Transverse colon (tissue), 4 donors: Measurements from ENCODE around the gene ANKIB1. TPM values are rescaled to one million over a fixed set of nuclear protein-coding genes. Genes with fewer than 3 reads are reported as not detected.

Experiments used
- DNase-seq: peaks from one replicate; pipeline ENCODE4 v3.0.0-alpha.2; 2019
- H3K27ac ChIP-seq, 4 donors: fragments of 200-600 bp; sonication (generic); 2 replicates each; pipeline ENCODE4 v1.5.1; 2016 to 2018; ENCODE audit warnings: inconsistent platforms in 4 of 4
- H3K27me3 ChIP-seq: fragments of 200-600 bp; sonication (generic); 2 replicates; pipeline ENCODE4 v1.5.1; 2017; ENCODE audit warnings: inconsistent platforms
- H3K36me3 ChIP-seq, 4 donors: fragments of 200-600 bp; sonication (generic); 2 replicates each; pipeline ENCODE4 v1.5.1; 2017 to 2019; ENCODE audit warnings: inconsistent platforms in 4 of 4
- H3K4me1 ChIP-seq, 4 donors: fragments of 200-600 bp; sonication (generic); 2 replicates each; pipeline ENCODE4 v1.5.1; 2017 to 2020; ENCODE audit warnings: inconsistent platforms in 4 of 4
- H3K4me3 ChIP-seq, 4 donors: fragments of 200-600 bp; sonication (generic); 1 replicate in 1 of 4; 2 replicates in 3 of 4; pipeline versions ENCODE4 v1.5.1 to v1.6.1; 2017 to 2019; ENCODE audit warnings: inconsistent platforms in 4 of 4
- H3K9me3 ChIP-seq, 2 donors: fragments of 200-600 bp; sonication (generic); 2 replicates each; pipeline ENCODE4 v1.5.1; 2017 to 2019; ENCODE audit warnings: inconsistent platforms in 2 of 2
- CTCF ChIP-seq, 5 experiments: fragments of 200-600 bp in 3 of 5; fragments of 450-650 bp in 2 of 5; sonication (generic) in 3 of 5; IDR thresholded peaks; 1 replicate in 2 of 5; 2 replicates in 3 of 5; pipeline ENCODE4 v1.5.1; 2016 to 2017; ENCODE audit warnings: antibody characterized with exemption in 5 of 5, inconsistent platforms in 3 of 5, mild to moderate bottlenecking in 2 of 5, moderate library complexity in 1 of 5
- EP300 ChIP-seq: sonication (generic); formaldehyde crosslinking; IDR thresholded peaks from one replicate; pipeline ENCODE4 v1.6.1; 2017; ENCODE audit warnings: antibody characterized with exemption, low read depth
- POLR2A ChIP-seq: fragments of 450-650 bp; IDR thresholded peaks from one replicate; pipeline ENCODE4 v1.6.1; 2016; ENCODE audit warnings: antibody characterized with exemption, mild to moderate bottlenecking, moderate library complexity
- POLR2AphosphoS5 ChIP-seq, 3 donors: sonication (generic); formaldehyde crosslinking; IDR thresholded peaks; one replicate each; pipeline ENCODE4 v1.6.1; 2016; ENCODE audit warnings: antibody characterized with exemption in 3 of 3
- WGBS, 2 donors: methylation state at CpG; one replicate each; pipeline ENCODE4 v1.1.5; 2018; ENCODE audit warnings: low coverage in 1 of 2; 5-methylcytosine and 5-hydroxymethylcytosine counted together
- in situ Hi-C, 4 donors: fragments of 200-750 bp; cut with MboI; loops; one replicate each; pipeline versions ENCODE4 v1.15.0 to v1.15.1; 2017; ENCODE audit warnings: low sequenced_read_pairs in 3 of 4, low pct_ligation_motif_present in 1 of 4, low pct_unique_long_range_greater_than_20kb in 1 of 4
- intact Hi-C: fragments of 100-400 bp; cut with DNase I; formaldehyde crosslinking; loops from one replicate; pipeline ENCODE4 v1.15.1; 2023; ENCODE audit warnings: low total_unique reads
- total RNA-seq, 4 donors: library from RNA; depleted of rRNA; stranded (reverse); fragments of >200 nt; gene quantifications; one replicate each; pipeline ENCODE4 v1.1.0, GENCODE V29; 2016

The ANKIB1 gene
- total RNA-seq, 4 donors from 2014 or later: 29.9 to 45.9 (median 38.5) TPM

DNA sequence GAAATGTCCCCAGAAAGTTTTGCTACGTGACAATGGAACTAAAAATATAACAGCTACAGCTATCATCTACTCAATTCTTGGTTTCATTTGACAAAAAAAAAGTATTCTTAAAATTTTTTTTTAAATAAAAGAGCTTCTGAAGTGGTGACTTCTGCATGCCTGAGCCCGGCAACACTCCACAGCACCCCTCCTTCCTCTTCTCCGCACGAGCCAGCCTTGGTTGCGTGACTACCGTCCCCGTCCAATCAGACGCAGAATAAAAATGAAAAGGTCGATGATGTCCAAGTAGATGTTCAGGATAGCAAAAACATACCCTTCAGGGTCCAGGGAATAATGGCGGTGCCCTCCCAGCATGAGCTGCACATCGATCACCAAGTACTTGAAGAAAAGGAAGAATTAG, 167.0 kb downstream of the ANKIB1 start:
- H3K4me1 ChIP-seq: no peaks in the 10 kb centered on the region
- DNase-seq: no peak
- TF ChIP-seq EP300 (no peak), CTCF (IDR thresholded peaks at IDR 0.05) (no peak), POLR2A (no peak), POLR2AphosphoS5 (IDR thresholded peaks at IDR 0.05) (no peak)
- no peak overlapping the region for H3K4me3 ChIP-seq
- H3K9me3 ChIP-seq: no peaks in the 10 kb centered on the region
- no peak overlapping the region for H3K27ac ChIP-seq
- H3K36me3 ChIP-seq: no peaks in the 10 kb centered on the region
- 76 to 83% methylated on average over 5 to 11 of the region's 11 CpGs for WGBS, 2 donors
- H3K27me3 ChIP-seq: peaks cover 7% of the 10 kb centered on the region
- in situ Hi-C loops (no loop called here), intact Hi-C loops (no loop called here)

- 66% methylated on average over 5 of the region's 5 CpGs; no CpG with 5 or more reads in 1 of the 2 donors for WGBS, 2 donors
- intact Hi-C loops: no loop called here
- DNase-seq: no peak
- peaks cover 7% of the 10 kb centered on the region for H3K27me3 ChIP-seq
- H3K4me3 ChIP-seq: no peak overlapping the region
- no peak for TF ChIP-seq EP300
- TF ChIP-seq POLR2A: no peak
- TF ChIP-seq POLR2AphosphoS5 (IDR thresholded peaks at IDR 0.05): no peak
- no peak for TF ChIP-seq CTCF (IDR thresholded peaks at IDR 0.05)
- H3K27ac ChIP-seq: no peak overlapping the region
- H3K36me3 ChIP-seq: no peaks in the 10 kb centered on the region
- no peaks in the 10 kb centered on the region for H3K9me3 ChIP-seq
- H3K4me1 ChIP-seq: no peaks in the 10 kb centered on the region
- in situ Hi-C loops: no loop called here
Measured at GRCh38 chr7:92413550-92413949, 167.8 kb downstream of the ANKIB1 start.

- Histone ChIP-seq H3K9me3 (no peaks in the 10 kb centered on the region), H3K27ac (no peak overlapping the region), H3K36me3 (no peaks in the 10 kb centered on the region), H3K4me1 (no peaks in the 10 kb centered on the region), H3K4me3 (no peak overlapping the region), H3K27me3 (peaks cover 7% of the 10 kb centered on the region)
- in situ Hi-C loops: no loop called here
- intact Hi-C loops: no loop called here
- WGBS, 2 donors: 77 to 100% methylated on average over 3 to 5 of the region's 5 CpGs
- TF ChIP-seq CTCF (IDR thresholded peaks at IDR 0.05) (no peak), EP300 (no peak), POLR2A (no peak), POLR2AphosphoS5 (IDR thresholded peaks at IDR 0.05) (no peak)
- DNase-seq: no peak
Measured at GRCh38 chr7:92415225-92415624, 169.5 kb downstream of the ANKIB1 start.

- H3K27me3 ChIP-seq: peaks cover under 1% of the 10 kb centered on the region
- TF ChIP-seq POLR2AphosphoS5 (IDR thresholded peaks at IDR 0.05) (no peak), CTCF (IDR thresholded peaks at IDR 0.05) (no peak), EP300 (no peak)
- no peak overlapping the region for H3K4me3 ChIP-seq
- 83 to 90% methylated on average over 2 to 5 of the region's 5 CpGs for WGBS, 2 donors
- in situ Hi-C loops (no loop called here), intact Hi-C loops (no loop called here)
- H3K36me3 ChIP-seq: no peaks in the 10 kb centered on the region
- H3K27ac ChIP-seq: no peak overlapping the region
- no peaks in the 10 kb centered on the region for H3K9me3 ChIP-seq
- peaks cover 0 to 7% (median 0%) of the 10 kb centered on the region in 4 donors for H3K4me1 ChIP-seq
- DNase-seq: no peak
Measured at GRCh38 chr7:92417913-92418312, 172.1 kb downstream of the ANKIB1 start.
